ENCODE measurements around the gene FSTL4. TPM values are rescaled to one million over a fixed set of nuclear protein-coding genes. Genes with fewer than 3 reads are reported as not detected.

FSTL4 gene
- total RNA-seq, 1 donor from 2014 or later, result 0.67 TPM

DNA sequence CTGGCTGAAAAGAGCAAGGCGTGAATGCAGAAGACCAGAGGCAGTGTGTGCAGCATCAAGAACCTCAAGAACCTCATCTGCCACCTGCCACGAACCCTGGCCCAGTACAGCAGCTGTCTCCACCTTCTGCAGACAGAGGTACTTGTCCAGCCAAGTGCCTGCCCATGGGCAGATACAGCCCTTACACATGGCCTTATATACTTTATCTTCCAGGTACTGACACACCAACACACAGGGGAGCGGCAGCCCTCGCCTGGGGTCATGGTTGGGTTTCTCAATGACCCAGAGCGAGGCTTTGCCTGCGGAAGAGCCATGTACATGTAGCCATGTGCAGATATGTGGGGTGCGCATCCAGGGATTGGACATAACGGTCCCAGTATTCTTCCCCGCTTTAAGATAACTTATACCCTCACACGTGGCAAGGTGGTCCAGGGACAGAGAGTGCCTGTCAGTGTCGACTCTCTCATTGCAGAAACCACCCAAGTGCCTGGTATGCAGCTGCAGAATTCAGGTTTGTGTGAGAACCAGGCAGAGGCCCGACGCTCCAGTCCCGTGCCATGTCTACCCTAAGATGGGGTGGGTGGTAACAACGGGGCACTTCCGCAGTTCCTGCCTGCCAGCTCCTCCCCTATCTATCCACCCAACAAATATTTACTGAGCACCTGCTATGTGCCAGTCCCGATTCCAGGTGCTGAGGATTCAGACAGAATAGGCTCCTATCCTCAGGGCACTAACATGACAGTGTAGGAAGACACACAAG lies 206.9 kb downstream of the FSTL4 start:
- peaks cover 4% of the 10 kb centered on the region for H3K27me3 ChIP-seq
- no peak overlapping the region for H3K4me3 ChIP-seq
- DNase-seq (no peak), ATAC-seq (no peak)
- no peaks in the 10 kb centered on the region for H3K4me1 ChIP-seq
- TF ChIP-seq CTCF (IDR thresholded peaks at IDR 0.05), result no peak
- H3K9me3 ChIP-seq, result no peaks in the 10 kb centered on the region
- no peak overlapping the region for H3K27ac ChIP-seq
- no peaks in the 10 kb centered on the region for H3K36me3 ChIP-seq
- intact Hi-C loops (cut with DNase I), result no loop called here

GRCh38 chr5:133404724-133405123 lies 207.6 kb downstream of the FSTL4 start:
- no peaks in the 10 kb centered on the region for H3K36me3 ChIP-seq
- no peak overlapping the region for H3K27ac ChIP-seq
- DNase-seq (no peak), ATAC-seq (no peak)
- no peaks in the 10 kb centered on the region for H3K4me1 ChIP-seq
- H3K4me3 ChIP-seq, result no peak overlapping the region
- peaks cover 4% of the 10 kb centered on the region for H3K27me3 ChIP-seq
- no peak for TF ChIP-seq CTCF (IDR thresholded peaks at IDR 0.05)
- H3K9me3 ChIP-seq, result no peaks in the 10 kb centered on the region
- intact Hi-C loops (cut with DNase I), result no loop called here

- peaks cover under 1% of the 10 kb centered on the region for H3K27me3 ChIP-seq
- ATAC-seq (no peak), DNase-seq (no peak)
- no peaks in the 10 kb centered on the region for H3K36me3 ChIP-seq
- H3K9me3 ChIP-seq, result no peaks in the 10 kb centered on the region
- H3K4me1 ChIP-seq, result no peaks in the 10 kb centered on the region
- no peak for TF ChIP-seq CTCF (IDR thresholded peaks at IDR 0.05)
- no peak overlapping the region for H3K27ac ChIP-seq
- no peak overlapping the region for H3K4me3 ChIP-seq
- intact Hi-C loops (cut with DNase I), result no loop called here
These were observed 208.5 kb downstream of the FSTL4 start for GRCh38 chr5:133403741-133404364.

DNA sequence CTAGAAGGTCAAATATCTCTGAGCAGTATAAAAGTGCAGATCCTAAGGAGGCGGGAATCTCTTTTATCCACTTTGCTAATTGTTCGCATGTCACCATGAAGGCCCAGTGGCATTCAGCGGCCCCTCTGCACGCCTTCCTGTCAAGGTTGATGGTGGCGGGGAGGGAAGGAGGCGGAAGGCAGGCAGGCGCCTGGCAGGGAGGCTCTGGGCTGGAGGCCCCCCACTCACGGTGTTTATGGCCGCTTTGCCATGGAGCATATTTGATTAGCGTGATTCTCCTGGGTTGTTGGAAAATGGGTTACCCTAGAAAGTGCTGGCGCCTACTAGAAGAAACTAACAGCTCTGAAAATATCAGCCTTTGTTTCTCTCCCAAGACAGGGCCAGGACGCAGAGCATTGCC lies 209.6 kb downstream of the FSTL4 start:
- Histone ChIP-seq H3K36me3 (no peaks in the 10 kb centered on the region), H3K27ac (no peak overlapping the region), H3K9me3 (no peaks in the 10 kb centered on the region), H3K4me3 (no peak overlapping the region), H3K4me1 (no peaks in the 10 kb centered on the region), H3K27me3 (no peaks in the 10 kb centered on the region)
- intact Hi-C loops (cut with DNase I), result no loop called here
- DNase-seq (no peak), ATAC-seq (no peak)
- TF ChIP-seq CTCF (IDR thresholded peaks at IDR 0.05), result no peak

DNA sequence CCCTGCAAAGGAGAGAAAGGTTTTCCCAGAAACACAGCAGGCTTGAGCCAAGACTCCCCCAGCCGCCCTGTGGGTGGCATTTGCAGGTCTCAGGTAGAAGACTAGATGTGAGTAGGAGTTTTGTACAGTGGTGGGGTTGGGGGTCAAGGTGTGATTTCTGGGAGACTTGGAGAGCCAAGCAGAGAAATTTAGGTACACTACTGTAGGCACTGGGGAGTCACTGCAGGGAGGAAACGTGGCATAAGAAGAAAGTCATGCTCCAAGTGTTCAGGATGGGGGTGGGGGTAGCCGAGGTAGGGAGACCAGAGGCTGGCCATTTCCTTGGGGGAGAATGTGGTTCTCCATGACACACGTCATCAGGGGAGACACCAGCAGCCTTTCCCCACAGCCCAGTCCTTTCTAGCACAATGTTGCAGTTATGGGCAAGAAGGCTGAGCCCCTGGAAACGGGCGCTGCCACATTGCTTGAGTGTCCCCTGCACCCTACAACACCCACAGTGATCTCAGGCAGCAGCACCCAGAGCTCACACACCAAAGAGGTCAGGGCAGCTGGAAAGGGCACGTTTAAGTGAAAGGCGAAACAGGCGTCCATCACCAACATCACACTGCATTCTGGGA lies 210.5 kb downstream of the FSTL4 start:
- intact Hi-C loops (cut with DNase I), result no loop called here
- no peak for DNase-seq
- no peak for ATAC-seq
- no peak overlapping the region for H3K27ac ChIP-seq
- H3K4me1 ChIP-seq, result no peaks in the 10 kb centered on the region
- no peak overlapping the region for H3K4me3 ChIP-seq
- no peaks in the 10 kb centered on the region for H3K9me3 ChIP-seq
- TF ChIP-seq CTCF (IDR thresholded peaks at IDR 0.05), result no peak
- H3K27me3 ChIP-seq, result no peaks in the 10 kb centered on the region
- no peaks in the 10 kb centered on the region for H3K36me3 ChIP-seq
